ENCODE measurements around the gene POLE3. TPM values are rescaled to one million over a fixed set of nuclear protein-coding genes. Genes with fewer than 3 reads are reported as not detected.

The POLE3 gene
- total RNA-seq, 1 donor from 2014 or later, result 29.5 TPM

DNA sequence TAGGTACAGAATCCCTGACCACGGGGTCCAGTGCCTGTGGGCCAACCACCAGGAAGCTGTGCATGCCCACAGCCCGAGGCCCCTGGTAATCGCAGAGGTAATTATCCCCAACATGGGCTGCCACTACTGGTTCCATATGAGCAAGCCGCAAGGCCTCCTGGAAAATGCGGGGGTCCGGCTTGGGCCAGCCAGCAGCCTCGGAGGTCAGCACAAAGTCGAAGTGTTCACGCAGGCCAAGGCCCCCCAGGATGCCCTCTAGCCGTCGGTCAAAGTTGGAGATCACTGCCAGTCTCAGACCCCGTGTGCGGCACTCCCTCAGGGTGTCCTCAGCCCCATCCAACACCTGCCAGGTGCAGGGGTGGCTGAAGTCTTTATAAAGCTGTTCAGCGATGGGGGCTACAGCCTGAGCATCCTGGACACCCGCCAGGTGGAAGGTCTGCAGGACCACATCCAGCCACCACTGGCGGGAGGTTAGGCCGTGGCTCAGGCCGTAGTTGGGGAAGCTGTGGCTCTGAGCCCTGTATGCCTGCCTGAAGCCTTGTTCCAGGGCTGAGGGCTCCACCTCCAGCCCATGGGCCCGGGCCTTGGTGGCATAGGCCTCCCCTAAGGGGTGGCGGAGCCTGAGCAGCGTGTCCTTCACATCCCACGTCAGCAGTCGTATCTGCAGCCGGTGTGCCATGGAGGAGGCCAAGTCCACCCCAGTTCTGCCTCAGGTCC, 36.6 kb downstream of the POLE3 start:
- TF ChIP-seq, protein P1, sequence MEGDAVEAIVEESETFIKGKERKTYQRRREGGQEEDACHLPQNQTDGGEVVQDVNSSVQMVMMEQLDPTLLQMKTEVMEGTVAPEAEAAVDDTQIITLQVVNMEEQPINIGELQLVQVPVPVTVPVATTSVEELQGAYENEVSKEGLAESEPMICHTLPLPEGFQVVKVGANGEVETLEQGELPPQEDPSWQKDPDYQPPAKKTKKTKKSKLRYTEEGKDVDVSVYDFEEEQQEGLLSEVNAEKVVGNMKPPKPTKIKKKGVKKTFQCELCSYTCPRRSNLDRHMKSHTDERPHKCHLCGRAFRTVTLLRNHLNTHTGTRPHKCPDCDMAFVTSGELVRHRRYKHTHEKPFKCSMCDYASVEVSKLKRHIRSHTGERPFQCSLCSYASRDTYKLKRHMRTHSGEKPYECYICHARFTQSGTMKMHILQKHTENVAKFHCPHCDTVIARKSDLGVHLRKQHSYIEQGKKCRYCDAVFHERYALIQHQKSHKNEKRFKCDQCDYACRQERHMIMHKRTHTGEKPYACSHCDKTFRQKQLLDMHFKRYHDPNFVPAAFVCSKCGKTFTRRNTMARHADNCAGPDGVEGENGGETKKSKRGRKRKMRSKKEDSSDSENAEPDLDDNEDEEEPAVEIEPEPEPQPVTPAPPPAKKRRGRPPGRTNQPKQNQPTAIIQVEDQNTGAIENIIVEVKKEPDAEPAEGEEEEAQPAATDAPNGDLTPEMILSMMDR (IDR thresholded peaks at IDR 0.05), result no peak
- Mint-ChIP-seq H3K36me3 (ENCODE audit: low read depth) (peaks cover 3% of the 10 kb centered on the region), H3K4me1 (ENCODE audit: low read depth) (peaks cover 6% of the 10 kb centered on the region), H3K4me3 (ENCODE audit: unreplicated experiment) (no peak overlapping the region), H3K27me3 (ENCODE audit: low read depth) (no peaks in the 10 kb centered on the region), H3K27ac (ENCODE audit: unreplicated experiment) (no peak overlapping the region), H3K9me3 (ENCODE audit: low read depth) (no peaks in the 10 kb centered on the region)
- DNase-seq (ENCODE audit: low spot score), result no peak

DNA sequence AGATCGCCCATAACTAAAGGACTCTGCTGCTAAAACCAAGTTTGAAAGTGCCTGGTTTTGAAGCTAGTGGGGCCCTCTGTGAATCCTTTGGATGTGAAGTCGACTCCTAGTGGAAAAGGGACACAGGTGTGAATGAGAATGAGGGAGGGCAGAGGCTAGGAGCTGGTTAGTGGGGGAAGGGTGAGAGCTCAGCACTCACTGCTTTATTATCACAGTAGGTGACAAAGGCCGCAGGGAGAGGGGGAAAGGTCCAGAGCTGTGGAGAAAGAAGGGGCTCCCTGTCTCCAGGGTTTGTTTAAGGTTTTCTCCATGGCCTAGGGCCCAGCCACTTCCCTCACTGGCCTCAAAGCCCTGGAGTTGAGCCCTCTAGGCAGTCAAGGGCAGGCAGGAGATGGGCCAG, 37.2 kb downstream of the POLE3 start:
- no peak for DNase-seq (ENCODE audit: low spot score)
- H3K27me3 Mint-ChIP-seq (ENCODE audit: low read depth), result no peaks in the 10 kb centered on the region
- H3K4me3 Mint-ChIP-seq (ENCODE audit: unreplicated experiment), result no peak overlapping the region
- H3K4me1 Mint-ChIP-seq (ENCODE audit: low read depth), result peaks cover 6% of the 10 kb centered on the region
- no peaks in the 10 kb centered on the region for H3K9me3 Mint-ChIP-seq (ENCODE audit: low read depth)
- H3K27ac Mint-ChIP-seq (ENCODE audit: unreplicated experiment), result no peak overlapping the region
- peaks cover 3% of the 10 kb centered on the region for H3K36me3 Mint-ChIP-seq (ENCODE audit: low read depth)
- TF ChIP-seq, protein P1 (IDR thresholded peaks at IDR 0.05), result no peak

DNA sequence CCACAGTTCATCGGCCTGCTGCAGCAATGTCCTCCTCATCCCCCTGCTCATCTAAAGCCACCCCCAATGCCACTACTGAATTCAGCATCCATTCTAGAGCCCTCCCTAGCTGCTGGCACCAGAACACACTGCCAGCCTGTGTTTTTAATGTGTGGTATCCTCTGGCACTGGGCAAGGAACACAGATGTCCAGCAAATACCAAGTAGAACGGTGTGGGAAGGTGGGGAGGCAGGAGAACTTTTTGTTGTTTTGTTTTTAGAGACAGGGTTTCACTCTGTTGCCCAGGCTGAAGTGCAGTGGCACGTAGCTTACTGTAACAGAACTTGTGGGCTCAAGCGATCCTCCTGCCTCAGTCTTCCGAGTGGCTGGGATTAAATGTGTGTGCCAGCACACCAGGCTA, 38.4 kb downstream of the POLE3 start:
- peaks cover 6% of the 10 kb centered on the region for H3K4me1 Mint-ChIP-seq (ENCODE audit: low read depth)
- peaks cover 3% of the 10 kb centered on the region for H3K36me3 Mint-ChIP-seq (ENCODE audit: low read depth)
- no peak overlapping the region for H3K4me3 Mint-ChIP-seq (ENCODE audit: unreplicated experiment)
- no peaks in the 10 kb centered on the region for H3K27me3 Mint-ChIP-seq (ENCODE audit: low read depth)
- H3K9me3 Mint-ChIP-seq (ENCODE audit: low read depth), result no peaks in the 10 kb centered on the region
- TF ChIP-seq, protein P1 (IDR thresholded peaks at IDR 0.05), result no peak
- H3K27ac Mint-ChIP-seq (ENCODE audit: unreplicated experiment), result no peak overlapping the region
- DNase-seq (ENCODE audit: low spot score), result no peak

DNA sequence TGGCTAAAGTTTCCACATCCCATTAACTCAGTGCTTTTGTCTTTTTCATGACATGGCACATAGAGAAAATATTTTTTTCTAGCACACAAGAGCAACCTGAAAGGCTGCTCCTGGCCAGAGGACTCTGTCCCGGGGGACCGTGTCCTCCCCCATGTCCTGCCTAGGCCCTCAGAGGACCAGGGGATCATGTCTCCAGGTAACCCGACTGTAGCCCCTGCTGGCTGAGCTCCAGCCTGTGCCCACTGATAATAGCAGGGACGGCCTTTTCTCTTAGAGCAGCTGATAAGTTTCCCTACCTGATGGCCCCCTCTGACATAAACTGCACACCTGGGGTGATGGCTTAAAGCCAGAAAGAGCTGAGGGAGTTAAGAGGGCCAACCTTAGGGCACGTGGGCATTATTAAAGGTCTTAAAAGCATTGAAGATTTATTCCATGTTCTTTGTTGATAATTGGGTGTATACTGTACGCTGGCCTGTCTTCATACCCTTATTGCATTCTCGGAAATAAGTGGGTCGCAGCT, 39.6 kb downstream of the POLE3 start:
- Mint-ChIP-seq H3K4me3 (ENCODE audit: unreplicated experiment) (no peak overlapping the region), H3K4me1 (ENCODE audit: low read depth) (peaks cover 6% of the 10 kb centered on the region), H3K27me3 (ENCODE audit: low read depth) (no peaks in the 10 kb centered on the region), H3K36me3 (ENCODE audit: low read depth) (peaks cover 3% of the 10 kb centered on the region), H3K27ac (ENCODE audit: unreplicated experiment) (no peak overlapping the region), H3K9me3 (ENCODE audit: low read depth) (no peaks in the 10 kb centered on the region)
- TF ChIP-seq, protein P1 (IDR thresholded peaks at IDR 0.05), result no peak
- DNase-seq (ENCODE audit: low spot score), result no peak

DNA sequence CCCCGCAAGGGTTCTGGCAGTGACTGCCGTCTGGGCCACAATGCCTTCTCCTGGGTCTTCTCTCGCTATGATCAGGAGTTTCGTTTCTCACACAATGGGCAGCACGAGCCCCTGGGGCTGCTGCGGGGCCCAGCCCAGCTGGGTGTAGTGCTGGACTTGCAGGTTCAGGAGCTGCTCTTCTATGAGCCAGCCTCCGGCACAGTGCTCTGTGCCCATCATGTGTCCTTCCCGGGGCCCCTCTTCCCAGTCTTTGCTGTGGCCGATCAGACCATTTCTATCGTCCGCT, 40.7 kb downstream of the POLE3 start:
- no peaks in the 10 kb centered on the region for H3K9me3 Mint-ChIP-seq (ENCODE audit: low read depth)
- H3K36me3 Mint-ChIP-seq (ENCODE audit: low read depth), result peaks cover 3% of the 10 kb centered on the region
- TF ChIP-seq, protein P1 (IDR thresholded peaks at IDR 0.05), result no peak
- no peak for DNase-seq (ENCODE audit: low spot score)
- H3K4me3 Mint-ChIP-seq (ENCODE audit: unreplicated experiment), result no peak overlapping the region
- H3K27ac Mint-ChIP-seq (ENCODE audit: unreplicated experiment), result no peak overlapping the region
- H3K27me3 Mint-ChIP-seq (ENCODE audit: low read depth), result no peaks in the 10 kb centered on the region
- no peaks in the 10 kb centered on the region for H3K4me1 Mint-ChIP-seq (ENCODE audit: low read depth)

All from chondrocyte (in vitro differentiated cells).